ENCODE measurements around the gene C19orf67.

Gene C19orf67

GRCh38 chr19:14054721-14055120 is 30.9 kb downstream of the C19orf67 start:
- no peak for DNase-seq (ENCODE audit: low read depth in 1 of 2, low spot score in 1 of 2)
- Histone ChIP-seq H3K27me3 (ENCODE audit: insufficient read depth, poor library complexity, severe bottlenecking) (peaks cover 22% of the 10 kb centered on the region), H3K27ac (replicated peaks) (no peak overlapping the region), H3K4me3 (replicated peaks; ENCODE audit: insufficient read depth, low read length) (no peak overlapping the region)
- TF ChIP-seq REST (IDR thresholded peaks at IDR 0.05; ENCODE audit: insufficient replicate concordance, low read depth) (no peak), SPI1 (IDR thresholded peaks at IDR 0.05; ENCODE audit: borderline replicate concordance, low read depth) (no peak), CTCF (IDR thresholded peaks at IDR 0.05; ENCODE audit: insufficient read depth, low read length) (no peak), POLR2AphosphoS5 (IDR thresholded peaks at IDR 0.05; ENCODE audit: low read depth) (no peak), GABPA (IDR thresholded peaks at IDR 0.05; ENCODE audit: low read depth) (no peak)

GRCh38 chr19:14054099-14054498 is 31.5 kb downstream of the C19orf67 start:
- Histone ChIP-seq H3K4me3 (replicated peaks; ENCODE audit: insufficient read depth, low read length) (no peak overlapping the region), H3K27me3 (ENCODE audit: insufficient read depth, poor library complexity, severe bottlenecking) (peaks cover 20% of the 10 kb centered on the region), H3K27ac (replicated peaks) (no peak overlapping the region)
- no peak for DNase-seq (ENCODE audit: low read depth in 1 of 2, low spot score in 1 of 2)
- TF ChIP-seq POLR2AphosphoS5 (IDR thresholded peaks at IDR 0.05; ENCODE audit: low read depth): no peak
- no peak for TF ChIP-seq GABPA (IDR thresholded peaks at IDR 0.05; ENCODE audit: low read depth)
- TF ChIP-seq SPI1 (IDR thresholded peaks at IDR 0.05; ENCODE audit: borderline replicate concordance, low read depth): no peak
- no peak for TF ChIP-seq CTCF (IDR thresholded peaks at IDR 0.05; ENCODE audit: insufficient read depth, low read length)
- no peak for TF ChIP-seq REST (IDR thresholded peaks at IDR 0.05; ENCODE audit: insufficient replicate concordance, low read depth)

GRCh38 chr19:14053500-14053899 is 32.1 kb downstream of the C19orf67 start:
- no peak overlapping the region for H3K4me3 ChIP-seq (replicated peaks; ENCODE audit: insufficient read depth, low read length)
- TF ChIP-seq CTCF (IDR thresholded peaks at IDR 0.05; ENCODE audit: insufficient read depth, low read length): no peak
- no peak for TF ChIP-seq GABPA (IDR thresholded peaks at IDR 0.05; ENCODE audit: low read depth)
- TF ChIP-seq SPI1 (IDR thresholded peaks at IDR 0.05; ENCODE audit: borderline replicate concordance, low read depth): no peak
- no peak for TF ChIP-seq REST (IDR thresholded peaks at IDR 0.05; ENCODE audit: insufficient replicate concordance, low read depth)
- H3K27ac ChIP-seq (replicated peaks): no peak overlapping the region
- no peak for DNase-seq (ENCODE audit: low read depth in 1 of 2, low spot score in 1 of 2)
- H3K27me3 ChIP-seq (ENCODE audit: insufficient read depth, poor library complexity, severe bottlenecking): peaks cover 17% of the 10 kb centered on the region
